Loucy (cell line): ENCODE data around the gene TTC7B.

Source experiments
- H2AFZ ChIP-seq: fragments of 200-600 bp; sonication (generic); 2 replicates; pipeline ENCODE4 v1.6.0; 2016; ENCODE audit warnings: antibody characterized with exemption, mild to moderate bottlenecking, low read length, moderate library complexity
- H3F3A ChIP-seq: fragments of 200-600 bp; 2 replicates; pipeline ENCODE4 v1.6.0; 2016; ENCODE audit warnings: antibody characterized with exemption, low read depth, mild to moderate bottlenecking
- H3K27me3 ChIP-seq: fragments of 200-600 bp; sonication (generic); 2 replicates; pipeline ENCODE4 v1.6.1; 2014; ENCODE audit warnings: low read length, mild to moderate bottlenecking; ENCODE audit not compliant: insufficient read depth, poor library complexity, severe bottlenecking
- H3K36me3 ChIP-seq: fragments of 200-600 bp; sonication (generic); 2 replicates; pipeline ENCODE4 v1.6.1; 2016; ENCODE audit warnings: low read length; ENCODE audit not compliant: insufficient read depth
- H3K4me1 ChIP-seq: fragments of 200-600 bp; sonication (generic); 2 replicates; pipeline ENCODE4 v1.5.1; 2014; ENCODE audit warnings: low read length, mild to moderate bottlenecking; ENCODE audit not compliant: insufficient read depth, poor library complexity, severe bottlenecking
- H3K4me2 ChIP-seq: fragments of 200-600 bp; sonication (generic); 2 replicates; pipeline ENCODE4 v1.6.0; 2014; ENCODE audit warnings: antibody characterized with exemption, low read length, low read depth, mild to moderate bottlenecking; ENCODE audit not compliant: poor library complexity, severe bottlenecking
- H3K4me3 ChIP-seq: fragments of 200-600 bp; sonication (generic); 2 replicates; pipeline ENCODE4 v1.5.1; 2014; ENCODE audit warnings: low read length, mild to moderate bottlenecking, mixed read lengths; ENCODE audit not compliant: poor library complexity, severe bottlenecking
- H3K79me2 ChIP-seq: fragments of 200-600 bp; sonication (generic); 2 replicates; pipeline ENCODE4 v1.6.1; 2014; ENCODE audit warnings: low read length; ENCODE audit not compliant: insufficient read depth
- H3K9ac ChIP-seq: fragments of 200-600 bp; sonication (generic); 2 replicates; pipeline ENCODE4 v1.6.0; 2014; ENCODE audit warnings: mild to moderate bottlenecking, low read depth, low read length, moderate library complexity; ENCODE audit not compliant: poor library complexity, severe bottlenecking
- H3K9me2 ChIP-seq: fragments of 200-600 bp; sonication (generic); replicated peaks from 2 replicates; pipeline ENCODE4 v1.6.1; 2016; ENCODE audit warnings: low read depth, low read length, mixed read lengths
- H3K9me3 ChIP-seq: fragments of 200-600 bp; sonication (generic); 2 replicates; pipeline ENCODE4 v1.6.1; 2014; ENCODE audit warnings: mild to moderate bottlenecking, antibody characterized with exemption, low read length, low read depth; ENCODE audit not compliant: insufficient read depth
- H4K20me1 ChIP-seq: fragments of 200-600 bp; sonication (generic); 2 replicates; pipeline ENCODE4 v1.6.0; 2014; ENCODE audit warnings: antibody characterized with exemption, low read length, mild to moderate bottlenecking; ENCODE audit not compliant: insufficient read depth, poor library complexity, severe bottlenecking
- CTCF ChIP-seq: fragments of 200-600 bp; sonication (generic); conservative IDR thresholded peaks from 2 replicates; pipeline ENCODE4 v1.5.1; 2014; ENCODE audit warnings: mild to moderate bottlenecking, antibody characterized with exemption, low read length
- EZH2phosphoT487 ChIP-seq: fragments of 200-600 bp; IDR thresholded peaks from 2 replicates; pipeline ENCODE4 v1.6.1; 2018; ENCODE audit warnings: antibody characterized with exemption, mild to moderate bottlenecking, moderate library complexity, borderline replicate concordance

The TTC7B gene

DNA sequence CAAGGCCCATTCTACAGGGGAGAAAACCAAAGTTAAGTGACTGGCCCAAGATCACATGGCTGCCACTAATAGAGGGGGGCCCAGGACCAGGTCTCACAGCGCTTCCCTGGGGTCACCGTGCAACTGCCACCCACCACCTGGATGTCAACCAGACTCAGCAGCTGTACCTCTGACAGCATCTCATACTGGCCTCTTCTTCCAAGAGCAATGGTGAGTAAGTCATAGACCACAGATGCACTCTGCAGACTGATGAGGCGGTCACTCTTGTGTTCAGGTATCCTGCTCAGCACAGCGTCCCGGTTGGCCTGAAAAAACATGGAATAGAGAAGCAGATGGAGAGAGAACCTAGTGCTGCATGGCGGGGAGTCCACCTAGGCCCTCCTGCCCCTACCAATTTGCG is 139.9 kb downstream of the TTC7B start:
- H3K9ac ChIP-seq: no peak overlapping the region
- H3K79me2 ChIP-seq: no peaks in the 10 kb centered on the region
- H3K4me3 ChIP-seq: no peak overlapping the region
- H3K36me3 ChIP-seq: peaks cover 8% of the 10 kb centered on the region; the same call in 1 of the 2 replicates
- H3K27me3 ChIP-seq: no peaks in the 10 kb centered on the region
- no peaks in the 10 kb centered on the region for H3F3A ChIP-seq
- H4K20me1 ChIP-seq: no peaks in the 10 kb centered on the region
- TF ChIP-seq EZH2phosphoT487: no peak
- TF ChIP-seq CTCF: no peak
- H2AFZ ChIP-seq: no peak overlapping the region
- H3K9me3 ChIP-seq: no peaks in the 10 kb centered on the region
- H3K4me1 ChIP-seq: peaks cover 13% of the 10 kb centered on the region
- H3K4me2 ChIP-seq: no peak overlapping the region
- no peaks in the 10 kb centered on the region for H3K9me2 ChIP-seq

DNA sequence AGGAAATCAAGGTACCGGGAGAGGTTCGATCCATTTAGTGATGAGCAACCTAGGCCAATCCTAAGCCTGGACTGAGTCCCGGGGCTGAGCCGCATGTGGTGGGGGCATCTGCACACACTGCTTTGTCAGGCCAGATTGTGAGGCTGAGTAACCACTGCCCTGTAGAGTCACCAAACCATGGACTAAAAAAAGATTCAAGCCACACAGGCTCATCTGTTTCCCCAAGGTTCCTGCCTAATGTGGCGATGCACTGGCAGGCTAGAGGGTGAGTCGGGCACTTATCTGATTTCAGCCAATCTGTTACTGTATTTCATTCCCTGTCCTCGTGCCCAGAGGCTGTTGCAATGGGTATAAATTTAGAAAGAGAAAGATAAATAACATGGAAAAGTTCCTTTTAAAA is 140.8 kb downstream of the TTC7B start:
- H3K9me3 ChIP-seq: no peaks in the 10 kb centered on the region
- no peak overlapping the region for H2AFZ ChIP-seq
- no peaks in the 10 kb centered on the region for H3F3A ChIP-seq
- no peaks in the 10 kb centered on the region for H4K20me1 ChIP-seq
- H3K9ac ChIP-seq: no peak overlapping the region
- H3K4me1 ChIP-seq: peaks cover 13% of the 10 kb centered on the region
- peaks cover 8% of the 10 kb centered on the region; the same call in 1 of the 2 replicates for H3K36me3 ChIP-seq
- no peaks in the 10 kb centered on the region for H3K27me3 ChIP-seq
- H3K79me2 ChIP-seq: no peaks in the 10 kb centered on the region
- H3K4me3 ChIP-seq: no peak overlapping the region
- H3K9me2 ChIP-seq: no peaks in the 10 kb centered on the region
- no peak for TF ChIP-seq EZH2phosphoT487
- no peak for TF ChIP-seq CTCF
- no peak overlapping the region for H3K4me2 ChIP-seq

DNA sequence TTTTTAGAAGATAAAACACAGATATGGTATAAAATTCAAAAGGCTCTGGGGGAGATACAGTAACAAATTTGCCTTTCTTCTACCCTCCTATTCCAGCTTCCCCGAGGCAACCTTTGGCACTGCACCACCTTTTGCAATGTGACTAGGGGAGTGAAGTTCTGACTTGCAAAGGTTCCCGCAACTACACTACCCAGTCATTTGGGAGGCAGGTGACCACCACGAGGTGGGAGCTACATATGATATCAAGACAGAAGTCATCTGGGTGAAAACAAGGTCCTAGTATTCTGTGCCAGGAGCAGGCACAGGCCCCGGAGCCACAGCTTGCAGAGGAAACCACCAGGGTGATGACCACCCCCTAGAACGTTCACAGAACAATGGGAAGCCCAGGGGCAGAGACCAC is 141.5 kb downstream of the TTC7B start:
- Histone ChIP-seq H3F3A (no peaks in the 10 kb centered on the region), H3K4me3 (no peak overlapping the region), H3K9ac (no peak overlapping the region), H3K9me3 (no peaks in the 10 kb centered on the region), H3K4me1 (peaks cover 13% of the 10 kb centered on the region), H3K36me3 (peaks cover 8% of the 10 kb centered on the region; the same call in 1 of the 2 replicates), H2AFZ (no peak overlapping the region), H3K4me2 (no peak overlapping the region), H3K9me2 (no peaks in the 10 kb centered on the region), H4K20me1 (no peaks in the 10 kb centered on the region), H3K27me3 (no peaks in the 10 kb centered on the region), H3K79me2 (no peaks in the 10 kb centered on the region)
- TF ChIP-seq CTCF: no peak
- no peak for TF ChIP-seq EZH2phosphoT487
